A673 (cell line): ENCODE data around the gene GPATCH11. TPM values are rescaled to one million over a fixed set of nuclear protein-coding genes. Genes with fewer than 3 reads are reported as not detected.

ENCODE experiments used
- BruUV-seq: library from RNA; stranded (reverse); fragments of 400-500 nt; replicated peaks from 2 replicates; lab custom pipeline; 2021; lab: Mats Ljungman, UMichigan
- CTCF ChIA-PET: fragments of 300-600 bp; sonication (Branson Sonifier 250); formaldehyde crosslinking; loops from one replicate; lab custom pipeline; 2022; ENCODE audit warnings: antibody characterized with exemption; lab: Charles Lee
- POLR2A ChIA-PET: fragments of 300-600 bp; sonication (Branson Sonifier 250); formaldehyde crosslinking; loops from one replicate; lab custom pipeline; 2022; ENCODE audit warnings: antibody characterized with exemption; ENCODE audit not compliant: low non-redundant PET; lab: Charles Lee
- DNase-seq: peaks from one replicate; pipeline ENCODE4 v3.0.0-alpha.2; 2015; ENCODE audit warnings: low spot score
- H3K27ac ChIP-seq: fragments of 200-600 bp; sonication (generic); 2 replicates; pipeline ENCODE4 v1.5.1; 2016; ENCODE audit warnings: mixed run types, low read depth, mild to moderate bottlenecking, mixed read lengths, antibody characterized with exemption, low read length; ENCODE audit not compliant: poor library complexity, severe bottlenecking
- H3K27me3 ChIP-seq: fragments of 200-600 bp; sonication (generic); replicated peaks from 2 replicates; pipeline ENCODE4 v1.6.1; 2017; ENCODE audit warnings: mixed run types, low read depth, mild to moderate bottlenecking, mixed read lengths, antibody characterized with exemption, low read length; ENCODE audit not compliant: insufficient read depth, poor library complexity
- H3K36me3 ChIP-seq: fragments of 200-600 bp; sonication (generic); 2 replicates; pipeline ENCODE4 v1.6.1; 2016; ENCODE audit warnings: mixed run types, mild to moderate bottlenecking, mixed read lengths, antibody characterized with exemption, low read length; ENCODE audit not compliant: insufficient read depth, poor library complexity, severe bottlenecking
- H3K4me1 ChIP-seq: fragments of 200-600 bp; sonication (generic); 2 replicates; pipeline ENCODE4 v1.6.1; 2017; ENCODE audit warnings: mixed run types, mild to moderate bottlenecking, mixed read lengths, antibody characterized with exemption, low read length; ENCODE audit not compliant: insufficient read depth, poor library complexity, severe bottlenecking
- H3K4me3 ChIP-seq: fragments of 200-600 bp; sonication (generic); 2 replicates; pipeline ENCODE4 v1.5.1; 2016; ENCODE audit warnings: low read depth, mixed run types, mild to moderate bottlenecking, mixed read lengths, low read length; ENCODE audit not compliant: poor library complexity, severe bottlenecking
- H3K9me3 ChIP-seq: fragments of 200-600 bp; sonication (generic); 2 replicates; pipeline ENCODE4 v1.6.1; 2016; ENCODE audit warnings: mixed run types, low read depth, mild to moderate bottlenecking, mixed read lengths, antibody characterized with exemption, low read length; ENCODE audit not compliant: poor library complexity, severe bottlenecking
- EZH2 ChIP-seq: fragments of 200-600 bp; sonication (generic); IDR thresholded peaks from 2 replicates; pipeline ENCODE4 v1.6.1; 2017; ENCODE audit warnings: borderline replicate concordance, low read depth, mild to moderate bottlenecking, mixed read lengths, antibody characterized with exemption, low read length; ENCODE audit not compliant: poor library complexity, severe bottlenecking
- intact Hi-C: fragments of 100-400 bp; cut with micrococcal nuclease; formaldehyde crosslinking; loops from one replicate; pipeline ENCODE4 v1.10.0; 2022; ENCODE audit not compliant: unreplicated experiment
- total RNA-seq: library from RNA; stranded (reverse); gene quantifications from 2 replicates; pipeline ENCODE4 v1.2.3, GENCODE V29; 2021
- TF ChIP-seq, protein P1 (sequence below): fragments of 300-800, 200-600 bp; sonication (generic); conservative IDR thresholded peaks from 2 replicates; pipeline ENCODE4 v1.5.1; 2017; ENCODE audit warnings: low read depth, mild to moderate bottlenecking, antibody characterized with exemption, low read length, moderate library complexity, mixed read lengths

The GPATCH11 gene
- total RNA-seq, 1 experiment from 2014 or later: 15.6 TPM

DNA sequence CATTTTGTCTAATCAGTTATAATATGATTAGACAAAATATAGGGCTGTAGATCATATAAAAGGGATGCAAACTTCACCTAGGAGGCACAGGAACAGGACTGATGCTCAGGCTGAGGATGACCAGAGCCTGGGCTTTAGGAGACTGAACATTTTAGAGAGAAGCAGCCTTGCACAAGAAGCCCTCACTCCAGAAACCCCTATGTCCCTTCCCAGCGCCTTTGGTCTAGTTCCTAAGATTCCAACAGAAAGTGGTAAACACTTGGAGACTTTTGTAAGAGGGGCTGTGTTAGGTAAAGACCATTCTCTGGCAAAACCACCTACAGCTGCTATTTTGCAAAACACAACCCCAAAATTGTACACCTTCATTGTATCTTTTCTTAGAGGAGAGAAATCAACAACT is 33.2 kb downstream of the GPATCH11 start:
- TF ChIP-seq, protein P1, sequence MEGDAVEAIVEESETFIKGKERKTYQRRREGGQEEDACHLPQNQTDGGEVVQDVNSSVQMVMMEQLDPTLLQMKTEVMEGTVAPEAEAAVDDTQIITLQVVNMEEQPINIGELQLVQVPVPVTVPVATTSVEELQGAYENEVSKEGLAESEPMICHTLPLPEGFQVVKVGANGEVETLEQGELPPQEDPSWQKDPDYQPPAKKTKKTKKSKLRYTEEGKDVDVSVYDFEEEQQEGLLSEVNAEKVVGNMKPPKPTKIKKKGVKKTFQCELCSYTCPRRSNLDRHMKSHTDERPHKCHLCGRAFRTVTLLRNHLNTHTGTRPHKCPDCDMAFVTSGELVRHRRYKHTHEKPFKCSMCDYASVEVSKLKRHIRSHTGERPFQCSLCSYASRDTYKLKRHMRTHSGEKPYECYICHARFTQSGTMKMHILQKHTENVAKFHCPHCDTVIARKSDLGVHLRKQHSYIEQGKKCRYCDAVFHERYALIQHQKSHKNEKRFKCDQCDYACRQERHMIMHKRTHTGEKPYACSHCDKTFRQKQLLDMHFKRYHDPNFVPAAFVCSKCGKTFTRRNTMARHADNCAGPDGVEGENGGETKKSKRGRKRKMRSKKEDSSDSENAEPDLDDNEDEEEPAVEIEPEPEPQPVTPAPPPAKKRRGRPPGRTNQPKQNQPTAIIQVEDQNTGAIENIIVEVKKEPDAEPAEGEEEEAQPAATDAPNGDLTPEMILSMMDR: no peak
- TF ChIP-seq EZH2: no peak
- peaks cover 2% of the 10 kb centered on the region for H3K36me3 ChIP-seq

DNA sequence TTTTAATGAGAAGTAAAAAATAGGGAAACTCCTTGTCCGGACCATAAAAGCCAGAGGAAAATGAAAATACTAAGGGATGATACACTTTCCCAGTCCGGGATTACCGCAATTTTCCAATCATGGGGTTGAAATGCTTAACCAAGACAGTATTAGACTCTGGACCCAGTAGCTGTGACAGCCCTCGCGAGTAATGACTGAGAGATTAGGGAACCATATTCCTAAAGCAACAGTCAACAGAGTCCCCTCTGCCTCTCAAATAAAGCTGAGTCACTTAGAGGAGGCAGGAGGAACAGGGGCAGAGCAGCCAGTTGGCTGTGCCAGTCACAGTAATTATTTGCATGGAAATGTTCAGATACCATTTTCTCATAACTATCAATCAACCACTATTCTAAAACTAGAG is 34.8 kb downstream of the GPATCH11 start:
- no peak for DNase-seq
- no TSS peak for BruUV-seq
- Histone ChIP-seq H3K27me3 (no peaks in the 10 kb centered on the region), H3K36me3 (peaks cover 6% of the 10 kb centered on the region), H3K9me3 (no peaks in the 10 kb centered on the region), H3K27ac (no peak overlapping the region), H3K4me3 (no peak overlapping the region), H3K4me1 (no peaks in the 10 kb centered on the region)
- intact Hi-C loops: no loop called here
- POLR2A ChIA-PET: no interaction called here
- TF ChIP-seq EZH2: no peak
- TF ChIP-seq, protein P1: no peak
- CTCF ChIA-PET: no interaction called here

More for the DNA sequence above, 33.2 kb downstream of the GPATCH11 start:
- intact Hi-C loops: no loop called here
- no peaks in the 10 kb centered on the region for H3K4me1 ChIP-seq
- no peak overlapping the region for H3K4me3 ChIP-seq
- POLR2A ChIA-PET: no interaction called here
- no peaks in the 10 kb centered on the region for H3K9me3 ChIP-seq
- no peak overlapping the region for H3K27ac ChIP-seq
- no TSS peak for BruUV-seq
- no peaks in the 10 kb centered on the region for H3K27me3 ChIP-seq
- no peak for DNase-seq
- CTCF ChIA-PET: no interaction called here

DNA sequence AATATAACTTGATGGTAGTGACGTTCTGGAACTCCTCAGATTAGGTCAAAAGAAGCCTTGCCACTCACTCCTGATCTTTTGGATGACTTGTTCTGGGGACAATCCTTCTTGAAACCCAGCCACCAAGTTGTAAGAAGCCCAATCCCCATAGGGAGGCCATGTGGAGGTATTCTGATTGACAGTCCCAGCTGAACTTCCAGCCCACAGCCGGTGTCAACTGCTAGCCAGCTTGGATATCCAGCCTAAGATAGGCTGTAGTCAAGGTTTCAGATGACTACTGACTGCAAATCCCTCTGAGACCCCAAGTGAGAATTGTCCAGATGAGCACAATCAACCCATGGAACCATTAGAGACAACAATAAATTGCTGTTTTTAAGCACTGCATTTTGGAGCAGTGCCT is 41.1 kb downstream of the GPATCH11 start:
- H3K4me1 ChIP-seq: no peaks in the 10 kb centered on the region
- ChIA-PET POLR2A (no interaction called here), CTCF (no interaction called here)
- H3K27me3 ChIP-seq: no peaks in the 10 kb centered on the region
- no peaks in the 10 kb centered on the region for H3K9me3 ChIP-seq
- H3K36me3 ChIP-seq: peaks cover 19% of the 10 kb centered on the region
- no peak for DNase-seq
- TF ChIP-seq EZH2: no peak
- TF ChIP-seq, protein P1: no peak
- BruUV-seq: no TSS peak
- no peak overlapping the region for H3K27ac ChIP-seq
- no peak overlapping the region for H3K4me3 ChIP-seq
- intact Hi-C loops: no loop called here
